HepG2 (cell line): ENCODE results near the gene RDH14. TPM values are rescaled to one million over a fixed set of nuclear protein-coding genes. Genes with fewer than 3 reads are reported as not detected.

Source experiments
- ATAC-seq: fragments of 200-7000 bp; cut with Tn5 transposase; 3 replicates; pipeline ENCODE4 v1.9.1; 2020; ENCODE audit warnings: mild to moderate bottlenecking, moderate library complexity
- BruUV-seq: library from RNA; stranded (reverse); fragments of 400-500 nt; replicated peaks from 2 replicates; lab custom pipeline; 2021; lab: Mats Ljungman, UMichigan
- CTCF ChIA-PET: fragments of 300-600 bp; formaldehyde crosslinking; extraction: SDS; loops from one replicate; lab custom pipeline; 2021; ENCODE audit warnings: low total read pairs, inconsistent platforms, low intra/inter-chr PET ratio; lab: Yijun Ruan, JAX
- POLR2A ChIA-PET: fragments of 350-600 bp; sonication (Branson Sonifier 250); formaldehyde crosslinking; loops from one replicate; lab custom pipeline; 2020; ENCODE audit warnings: antibody characterized with exemption, inconsistent platforms; lab: Yijun Ruan, JAX
- DNase-seq: peaks from one replicate; pipeline ENCODE4 v3.0.0-alpha.2; 2015; ENCODE audit warnings: low spot score
- FAIRE-seq: peaks from 3 replicates; lab custom pipeline; 2011; peaks lifted over from hg19 to GRCh38; lab: Jason Lieb, UNC
- H2AFZ ChIP-seq: one replicate; pipeline ENCODE4 v1.6.1; 2011; ENCODE audit warnings: low read length, inconsistent platforms
- H3K27ac ChIP-seq: fragments of 300-600 bp; 3 replicates; pipeline ENCODE4 v1.8.0; 2011; ENCODE audit warnings: mixed run types, mild to moderate bottlenecking, mixed read lengths, low read length, inconsistent platforms; ENCODE audit not compliant: insufficient read depth; ENCODE audit errors: extremely low read length
- H3K27me3 ChIP-seq, 2 experiments: fragments of 200-600 bp in 1 of 2; 2 replicates in 1 of 2; 3 replicates in 1 of 2; pipeline versions ENCODE4 v1.6.0 to v1.8.0; 2011; ENCODE audit warnings: low read length in 2 of 2, mild to moderate bottlenecking in 2 of 2, moderate library complexity in 2 of 2, inconsistent platforms in 1 of 2; ENCODE audit not compliant: insufficient read depth in 2 of 2, control insufficient read depth in 1 of 2
- H3K36me3 ChIP-seq, 2 experiments: fragments of 200-600 bp in 1 of 2; replicated peaks in 1 of 2; 2 replicates in 1 of 2; 3 replicates in 1 of 2; pipeline versions ENCODE4 v1.5.1 to v1.8.0; 2011; ENCODE audit warnings: low read length in 2 of 2, inconsistent platforms in 1 of 2; ENCODE audit not compliant: insufficient read depth in 2 of 2, control insufficient read depth in 1 of 2
- H3K4me1 ChIP-seq: 2 replicates; pipeline ENCODE4 v1.5.1; 2012; ENCODE audit warnings: low read length, inconsistent platforms; ENCODE audit not compliant: insufficient read depth
- H3K4me2 ChIP-seq: 2 replicates; pipeline ENCODE4 v1.6.0; 2011; ENCODE audit warnings: low read depth, low read length, inconsistent platforms
- H3K4me3 ChIP-seq, 3 experiments: fragments of 200-600 bp in 1 of 3; sonication (generic), shearing (Covaris generic) in 1 of 3; replicated peaks in 1 of 3; 2 replicates each; pipeline ENCODE4 v1.5.1; 2011 to 2016; ENCODE audit warnings: low read length in 3 of 3, inconsistent platforms in 2 of 3, low read depth in 2 of 3, mild to moderate bottlenecking in 2 of 3, control low read depth in 1 of 3, mixed read lengths in 1 of 3; ENCODE audit not compliant: insufficient read depth in 1 of 3
- H3K79me2 ChIP-seq: one replicate; pipeline ENCODE4 v1.6.1; 2011; ENCODE audit warnings: low read length, inconsistent platforms; ENCODE audit not compliant: insufficient read depth
- H3K9ac ChIP-seq: 2 replicates; pipeline ENCODE4 v1.6.0; 2011; ENCODE audit warnings: mild to moderate bottlenecking, low read depth, low read length, inconsistent platforms; ENCODE audit not compliant: insufficient read depth
- H3K9me3 ChIP-seq: 2 replicates; pipeline ENCODE4 v1.5.1; 2012; ENCODE audit warnings: mild to moderate bottlenecking, low read length
- H4K20me1 ChIP-seq: 2 replicates; pipeline ENCODE4 v1.6.0; 2011; ENCODE audit warnings: inconsistent platforms, mild to moderate bottlenecking, low read length, moderate library complexity; ENCODE audit not compliant: insufficient read depth
- ARNT ChIP-seq: fragments of 450-650 bp; IDR thresholded peaks from 2 replicates; pipeline ENCODE4 v1.6.1; 2017
- ATF3 ChIP-seq: sonication (generic); formaldehyde crosslinking; IDR thresholded peaks from 2 replicates; pipeline ENCODE4 v1.4.0; 2020; ENCODE audit warnings: missing genetic modification reagents
- EP300 ChIP-seq, 3 experiments: sonication (generic) in 1 of 3; formaldehyde crosslinking in 1 of 3; IDR thresholded peaks; 2 replicates each; pipeline versions ENCODE4 v1.5.1 to v1.6.1; 2011 to 2020; ENCODE audit warnings: low read depth in 2 of 3, low read length in 2 of 3, borderline replicate concordance in 1 of 3, improper control_type of control experiment in 1 of 3, mild to moderate bottlenecking in 1 of 3, missing genetic modification reagents in 1 of 3, moderate library complexity in 1 of 3
- GMEB1 ChIP-seq: sonication (generic); formaldehyde crosslinking; IDR thresholded peaks from 2 replicates; pipeline ENCODE4 v1.5.1; 2020; ENCODE audit warnings: missing genetic modification reagents, mild to moderate bottlenecking, borderline replicate concordance
- ZNF275 ChIP-seq: sonication (generic); formaldehyde crosslinking; IDR thresholded peaks from 2 replicates; pipeline ENCODE4 v1.8.0; 2022; ENCODE audit warnings: missing genetic modification reagents, mild to moderate bottlenecking, inconsistent platforms, borderline replicate concordance
- ZNF318 ChIP-seq: sonication (generic); formaldehyde crosslinking; IDR thresholded peaks from 2 replicates; pipeline ENCODE4 v1.4.0; 2020; ENCODE audit warnings: mild to moderate bottlenecking, missing genetic modification reagents
- ZNF547 ChIP-seq: sonication (generic); formaldehyde crosslinking; IDR thresholded peaks from 2 replicates; pipeline ENCODE4 v1.5.1; 2020; ENCODE audit warnings: mild to moderate bottlenecking, missing genetic modification reagents
- ZNF564 ChIP-seq: sonication (generic); formaldehyde crosslinking; IDR thresholded peaks from 2 replicates; pipeline ENCODE4 v1.8.1; 2023; ENCODE audit warnings: mild to moderate bottlenecking, missing genetic modification reagents
- ZNF589 ChIP-seq: sonication (generic); formaldehyde crosslinking; conservative IDR thresholded peaks from 2 replicates; pipeline ENCODE4 v1.8.0; 2022; ENCODE audit warnings: mild to moderate bottlenecking, moderate library complexity, missing genetic modification reagents
- ZNF879 ChIP-seq: sonication (generic); formaldehyde crosslinking; IDR thresholded peaks from 2 replicates; pipeline ENCODE4 v1.8.1; 2023; ENCODE audit warnings: missing genetic modification reagents
- WGBS: methylation state at CpG from one replicate; pipeline ENCODE4 v1.1.6; 2017; ENCODE audit warnings: low lambda C conversion rate; 5-methylcytosine and 5-hydroxymethylcytosine counted together
- in situ Hi-C: cut with HindIII; loops from 2 replicates; pipeline ENCODE4 v1.10.0; 2017; ENCODE audit warnings: low pct_unique_long_range_greater_than_20kb; ENCODE audit not compliant: extremely low pct_ligation_motif_present
- intact Hi-C: fragments of 100-400 bp; cut with micrococcal nuclease; formaldehyde crosslinking; loops from one replicate; pipeline ENCODE4 v1.10.0; 2022; ENCODE audit not compliant: unreplicated experiment
- polyA plus RNA-seq, 8 experiments: library from polyadenylated mRNA; depleted of rRNA in 3 of 8; stranded (reverse) in 7 of 8; unstranded in 1 of 8; fragments of >200 nt; fragmentation: Illumina TruSeq in 4 of 8; extraction: Trizol in 4 of 8; gene quantifications; 2 replicates each; pipeline versions ENCODE4 v1.2.1 to v1.2.3, GENCODE V29; 2011 to 2016; ENCODE audit warnings: low read depth in 4 of 8, missing spikeins in 1 of 8, mixed read lengths in 1 of 8; ENCODE audit not compliant: insufficient read depth in 1 of 8
- total RNA-seq, 5 experiments: library from RNA; depleted of rRNA; stranded (reverse); fragments of >200 nt; fragmentation: Illumina TruSeq; extraction: Trizol; gene quantifications; 2 replicates each; pipeline ENCODE4 v1.2.3, GENCODE V29; 2016; ENCODE audit warnings: low read depth in 1 of 5

RDH14 gene
- total and polyA plus RNA-seq, 2 of the 13 experiments (the other 11 are each of a cell fraction or from before 2014, with no cell fraction given): 27.4 to 39.9 TPM

GRCh38 chr2:18603854-18604530 is 43.5 kb upstream of the RDH14 start (continued):
- TF ChIP-seq ZNF879 (CRISPR knock-in tag): no peak
- TF ChIP-seq GMEB1 (CRISPR knock-in tag): no peak
- TF ChIP-seq, all 625 proteins: peak for 0

- no peak overlapping the region for H3K9ac ChIP-seq
- POLR2A ChIA-PET: no interaction called here
- DNase-seq: no peak
- H3K27me3 ChIP-seq: no peaks in the 10 kb centered on the region
- H4K20me1 ChIP-seq: no peaks in the 10 kb centered on the region
- H3K27ac ChIP-seq: no peak overlapping the region
- no peak overlapping the region for H3K4me2 ChIP-seq
- no peaks in the 10 kb centered on the region for H3K4me1 ChIP-seq
- H2AFZ ChIP-seq: no peak overlapping the region
- H3K36me3 ChIP-seq: no peaks in the 10 kb centered on the region
- no peak for FAIRE-seq
- intact Hi-C loops (no loop called here), in situ Hi-C loops (no loop called here)
- no peaks in the 10 kb centered on the region for H3K79me2 ChIP-seq
- no peak overlapping the region for H3K4me3 ChIP-seq
- H3K9me3 ChIP-seq: no peaks in the 10 kb centered on the region
- no peak for ATAC-seq
- CTCF ChIA-PET: no interaction called here
- 71% methylated on average over 2 of the region's 2 CpGs for WGBS
- BruUV-seq: no TSS peak
- no peak for TF ChIP-seq ATF3 (CRISPR knock-in tag)
- TF ChIP-seq ARNT: no peak
- TF ChIP-seq ZNF275: no peak
- no peak for TF ChIP-seq ZNF589 (CRISPR knock-in tag)
- no peak for TF ChIP-seq EP300 (IDR thresholded peaks at IDR 0.05; ENCODE audit: low read depth in 2 of 2, low read length in 2 of 2)
- TF ChIP-seq EP300 (CRISPR knock-in tag; IDR thresholded peaks at IDR 0.05; ENCODE audit: borderline replicate concordance): no peak
- no peak for TF ChIP-seq ZNF564 (CRISPR knock-in tag)
- TF ChIP-seq ZNF318 (CRISPR knock-in tag): no peak
- TF ChIP-seq ZNF547 (CRISPR knock-in tag): no peak
These were observed 41.8 kb upstream of the RDH14 start for GRCh38 chr2:18602298-18602697.
